ENCODE measurements around the gene ROBO1.

Gene ROBO1

GRCh38 chr3:79012530-79012913 is 755.3 kb downstream of the ROBO1 start:
- DNase-seq (ENCODE audit: low read depth) = no peak

GRCh38 chr3:79011821-79012529 is 755.8 kb downstream of the ROBO1 start:
- no peak for DNase-seq (ENCODE audit: low read depth)

DNA sequence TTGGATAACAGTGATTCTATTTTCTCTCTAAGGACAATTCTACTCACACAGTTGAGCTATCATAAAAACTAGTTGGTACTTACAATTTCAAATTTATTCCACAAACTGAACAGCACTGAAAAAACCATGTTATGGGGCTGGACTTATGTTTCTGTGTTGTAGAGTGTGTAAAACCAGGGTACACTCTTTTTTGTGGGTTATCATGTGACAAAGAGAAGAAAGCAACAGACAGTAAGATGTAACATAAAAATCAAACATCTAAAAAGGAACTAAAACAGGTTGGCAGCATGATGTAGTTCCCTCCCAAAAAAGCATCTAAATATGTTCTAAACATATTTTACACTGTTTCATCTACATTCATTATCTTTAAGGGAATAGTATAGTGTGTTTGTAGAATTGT is 757.9 kb downstream of the ROBO1 start:
- DNase-seq (ENCODE audit: low read depth) = no peak

GRCh38 chr3:79006077-79006476 is 761.7 kb downstream of the ROBO1 start:
- DNase-seq (ENCODE audit: low read depth) = no peak

DNA sequence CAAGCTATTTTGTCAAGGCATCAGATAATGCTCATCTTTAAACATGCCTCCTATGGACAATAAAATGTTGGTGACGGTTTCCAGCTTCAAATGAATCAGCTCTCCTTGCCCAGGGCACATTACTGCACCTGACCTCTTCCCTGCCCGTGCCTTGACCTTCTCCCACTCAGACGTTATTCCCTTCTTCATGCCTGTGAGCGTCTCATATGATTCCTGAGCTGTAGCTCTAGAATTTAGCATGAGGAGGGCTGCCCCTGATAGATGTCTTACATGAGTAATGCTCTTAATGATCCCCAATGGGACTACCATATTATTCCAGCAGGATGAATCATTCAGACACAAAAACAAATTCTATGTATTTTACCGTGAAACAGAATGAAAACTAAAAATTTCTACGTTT is 762.7 kb downstream of the ROBO1 start:
- DNase-seq (ENCODE audit: low read depth) = no peak

DNA sequence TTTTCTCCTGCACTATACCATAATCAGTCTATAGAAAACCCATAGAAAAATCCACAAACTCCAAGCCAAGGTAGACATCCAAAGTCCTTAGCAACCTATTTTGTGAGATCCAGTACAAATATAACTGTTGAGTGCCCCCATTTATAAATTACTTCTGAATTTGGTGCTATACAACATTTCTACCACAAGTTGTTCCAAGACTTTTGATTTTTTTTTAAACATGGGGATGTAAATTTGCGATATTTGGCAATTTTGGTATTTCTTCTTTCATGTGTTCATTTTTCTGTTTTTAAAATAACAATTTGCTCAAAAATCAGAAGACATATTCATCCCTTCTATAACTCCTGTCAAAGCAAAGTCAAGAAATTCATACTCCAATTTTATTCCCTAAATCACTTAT is 763.8 kb downstream of the ROBO1 start:
- DNase-seq (ENCODE audit: low read depth) = no peak

DNA sequence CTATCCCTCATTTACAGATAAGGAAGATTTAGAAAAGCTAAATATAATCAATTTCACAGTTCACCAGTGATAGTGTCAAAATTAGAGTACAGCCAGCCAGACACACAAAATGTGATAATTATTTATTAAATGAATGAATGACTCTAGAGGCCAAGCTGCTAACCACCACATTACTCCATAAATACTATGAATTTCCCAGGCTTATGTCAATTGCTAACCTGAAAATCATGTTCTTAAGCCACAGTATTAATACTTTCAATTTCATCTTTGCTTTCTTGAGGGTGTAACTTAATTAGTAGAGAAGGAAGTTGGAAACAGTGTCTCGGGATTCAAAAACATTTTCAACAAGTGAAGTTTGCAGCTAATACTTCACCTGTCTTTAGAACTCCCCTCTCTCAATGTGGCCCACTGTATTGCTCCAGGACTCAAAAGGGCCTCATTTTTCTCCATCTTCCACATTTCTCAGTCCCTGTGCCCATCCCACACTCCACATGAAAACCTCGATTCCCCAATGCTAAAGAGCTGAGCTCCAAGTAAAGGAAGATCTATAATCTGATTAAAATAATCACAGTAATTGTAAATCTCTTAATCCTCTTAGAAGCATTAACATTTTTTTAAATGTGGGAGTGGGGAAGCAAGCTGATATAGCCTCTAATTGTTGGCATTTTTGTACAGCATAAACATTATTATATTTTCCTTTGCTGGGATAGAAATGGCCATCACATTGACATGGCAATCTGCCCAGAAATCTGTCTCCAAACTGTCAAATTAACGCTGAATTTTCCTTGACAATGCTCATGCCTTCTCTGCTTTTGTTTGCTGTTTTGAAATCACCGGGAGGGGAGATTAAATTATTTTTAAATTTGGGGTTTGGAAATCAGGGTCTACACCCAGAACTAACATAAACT is 765.1 kb downstream of the ROBO1 start:
- DNase-seq (ENCODE audit: low read depth) = no peak

- DNase-seq (ENCODE audit: low read depth) = no peak
Observed at GRCh38 chr3:79001255-79001654, 766.5 kb downstream of the ROBO1 start.

DNA sequence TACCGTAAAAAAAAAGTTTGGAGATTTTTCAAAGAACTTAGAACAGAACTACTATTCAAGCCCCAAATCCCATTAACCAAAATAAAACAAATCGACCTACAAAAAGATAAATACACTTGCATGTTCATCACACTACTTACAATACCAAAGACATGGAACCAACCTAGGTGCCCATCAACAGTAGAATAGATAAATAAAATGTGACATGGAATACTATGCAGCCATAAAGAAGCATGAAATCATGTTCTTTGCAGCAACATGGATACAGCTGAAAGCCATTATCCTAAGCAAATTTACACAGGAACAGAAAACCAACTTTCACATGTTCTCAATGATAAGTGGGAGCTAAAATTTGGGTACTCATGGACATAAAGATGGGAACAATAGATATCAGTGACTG is 768.7 kb downstream of the ROBO1 start:
- DNase-seq (ENCODE audit: low read depth) = no peak

DNA sequence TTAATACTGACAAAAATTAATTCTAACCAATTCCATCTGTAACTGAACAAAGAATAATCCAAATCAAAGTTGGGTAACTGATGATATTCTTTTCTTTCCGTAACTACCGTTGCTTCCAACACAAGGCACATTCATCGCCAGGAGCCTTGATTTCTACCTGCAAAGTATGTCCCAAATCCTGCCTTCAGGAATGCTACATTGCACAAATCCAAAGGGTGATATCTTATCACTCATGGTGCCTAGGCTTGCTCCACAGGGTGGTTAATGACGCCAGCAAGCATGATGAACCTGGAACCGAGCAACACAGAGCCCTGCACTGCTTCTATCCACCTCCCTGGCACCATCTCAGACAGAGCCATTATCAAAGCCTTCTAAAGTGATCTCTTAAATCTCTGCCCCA is 772.7 kb downstream of the ROBO1 start:
- DNase-seq (ENCODE audit: low read depth) = no peak

DNA sequence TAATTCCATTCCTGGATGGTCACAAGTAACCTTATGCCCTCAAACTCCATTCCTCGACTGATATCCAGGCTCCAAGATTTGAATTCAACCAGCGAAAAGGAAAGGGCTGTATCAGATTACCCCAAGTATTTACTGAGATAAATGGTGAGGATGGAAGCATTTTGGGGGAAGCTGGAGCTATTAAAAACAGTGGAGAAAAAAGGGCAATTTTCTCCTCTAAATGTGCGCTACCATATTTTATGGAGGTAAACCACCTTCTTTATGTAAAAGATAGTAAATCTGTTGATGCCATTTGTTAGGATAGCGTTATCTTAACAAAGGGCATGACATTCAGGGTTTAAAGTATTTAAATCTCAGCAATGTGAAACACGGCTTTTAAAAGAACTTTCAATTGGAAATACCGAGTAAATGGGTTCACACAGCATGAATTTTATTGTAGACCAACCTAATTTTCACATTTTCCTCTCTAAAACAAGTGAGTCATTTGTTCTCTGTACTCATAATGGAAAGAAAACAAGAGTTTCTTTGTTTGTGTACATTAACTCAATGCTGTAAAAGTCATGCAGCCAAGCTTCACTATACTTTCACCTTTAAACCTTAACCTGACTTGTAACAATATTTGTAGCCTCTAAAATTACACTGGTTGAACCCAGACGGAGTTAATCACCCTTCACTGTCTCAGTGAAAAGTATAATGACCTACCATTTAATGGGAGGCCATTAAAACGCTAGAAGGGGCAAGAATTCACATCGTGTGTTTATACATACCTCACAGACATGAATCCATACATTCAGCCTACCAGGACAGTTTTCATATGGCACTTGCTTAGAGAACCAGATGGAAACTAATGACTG is 773.4 kb downstream of the ROBO1 start:
- DNase-seq (ENCODE audit: low read depth) = no peak

- DNase-seq (ENCODE audit: low read depth) = no peak
Observed at GRCh38 chr3:78993375-78993774, 774.4 kb downstream of the ROBO1 start.

DNA sequence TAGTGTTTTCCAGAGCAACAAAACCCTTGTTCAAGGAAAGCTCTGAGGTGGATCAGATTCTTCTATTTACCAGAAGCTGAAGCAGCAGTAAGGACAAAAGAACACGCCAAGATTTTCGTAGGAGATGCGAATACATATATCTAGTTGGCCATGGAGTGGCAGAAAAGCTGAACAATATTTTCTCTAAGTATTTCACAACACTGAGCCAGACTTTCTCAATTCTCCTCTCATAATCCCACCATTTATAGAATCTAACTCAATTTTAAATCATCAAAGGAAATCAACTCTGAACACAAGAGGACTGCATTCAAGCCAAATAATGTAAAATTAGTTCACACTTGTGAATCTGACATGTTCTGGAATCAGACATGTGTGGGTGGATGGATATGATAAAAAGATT is 775.0 kb downstream of the ROBO1 start:
- no peak for DNase-seq (ENCODE audit: low read depth)

DNA sequence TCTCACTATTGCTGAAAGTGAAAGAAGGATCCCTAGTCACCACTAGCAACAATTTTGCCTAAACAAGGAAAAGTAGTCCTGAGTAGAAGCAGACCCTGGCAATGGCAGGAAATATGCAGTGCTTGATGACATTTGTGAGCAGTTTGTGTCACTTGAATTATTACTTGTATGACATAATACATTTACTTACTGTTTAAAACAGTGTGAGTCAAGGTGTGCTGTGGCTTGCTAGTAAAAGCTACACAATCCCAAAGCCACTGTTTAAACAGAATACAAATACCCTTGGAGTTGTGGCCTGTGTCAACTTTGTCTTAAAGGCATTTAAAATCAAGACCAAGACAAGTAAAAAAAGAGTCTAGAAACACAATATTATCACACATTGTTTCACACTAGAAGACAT is 775.4 kb downstream of the ROBO1 start:
- DNase-seq (ENCODE audit: low read depth) = no peak

GRCh38 chr3:78991656-78992055 is 776.1 kb downstream of the ROBO1 start:
- no peak for DNase-seq (ENCODE audit: low read depth)

DNA sequence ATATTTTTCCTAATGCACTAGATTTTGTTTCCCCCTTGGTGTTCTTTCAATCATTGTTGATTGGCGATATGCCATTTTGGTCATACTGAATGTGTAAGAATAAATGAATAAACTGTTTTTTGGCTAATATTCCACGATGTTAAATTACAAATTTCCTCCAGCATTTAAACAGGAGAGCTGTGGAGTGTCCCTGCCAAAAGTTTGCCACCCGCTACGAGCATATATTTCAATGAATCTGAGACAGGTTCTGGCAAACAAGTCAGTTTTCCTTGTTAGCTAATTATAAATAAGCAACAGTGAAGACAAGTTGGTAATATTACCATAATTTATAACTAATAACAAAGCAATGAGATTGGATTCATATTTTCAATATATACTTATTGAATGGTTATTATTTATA is 777.6 kb downstream of the ROBO1 start:
- no peak for DNase-seq (ENCODE audit: low read depth)

DNA sequence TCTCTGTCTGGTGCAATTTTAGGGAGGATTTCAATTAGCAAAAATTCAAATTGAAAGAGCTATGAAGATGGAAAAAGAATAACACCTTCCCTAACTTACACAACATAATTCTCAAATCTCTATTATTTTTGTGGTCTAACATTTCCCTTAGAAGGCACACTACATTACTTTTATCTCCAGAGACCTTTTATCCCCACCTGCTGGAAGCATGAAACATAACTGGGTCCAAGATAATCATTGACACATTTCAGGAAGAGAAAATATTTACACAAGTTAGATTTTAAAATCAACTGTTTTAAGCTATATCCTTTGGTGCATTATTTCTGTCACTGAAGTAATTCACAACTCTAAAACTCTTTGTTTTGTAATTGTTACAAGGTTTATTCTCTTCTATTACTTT is 779.5 kb downstream of the ROBO1 start:
- DNase-seq (ENCODE audit: low read depth) = no peak

DNA sequence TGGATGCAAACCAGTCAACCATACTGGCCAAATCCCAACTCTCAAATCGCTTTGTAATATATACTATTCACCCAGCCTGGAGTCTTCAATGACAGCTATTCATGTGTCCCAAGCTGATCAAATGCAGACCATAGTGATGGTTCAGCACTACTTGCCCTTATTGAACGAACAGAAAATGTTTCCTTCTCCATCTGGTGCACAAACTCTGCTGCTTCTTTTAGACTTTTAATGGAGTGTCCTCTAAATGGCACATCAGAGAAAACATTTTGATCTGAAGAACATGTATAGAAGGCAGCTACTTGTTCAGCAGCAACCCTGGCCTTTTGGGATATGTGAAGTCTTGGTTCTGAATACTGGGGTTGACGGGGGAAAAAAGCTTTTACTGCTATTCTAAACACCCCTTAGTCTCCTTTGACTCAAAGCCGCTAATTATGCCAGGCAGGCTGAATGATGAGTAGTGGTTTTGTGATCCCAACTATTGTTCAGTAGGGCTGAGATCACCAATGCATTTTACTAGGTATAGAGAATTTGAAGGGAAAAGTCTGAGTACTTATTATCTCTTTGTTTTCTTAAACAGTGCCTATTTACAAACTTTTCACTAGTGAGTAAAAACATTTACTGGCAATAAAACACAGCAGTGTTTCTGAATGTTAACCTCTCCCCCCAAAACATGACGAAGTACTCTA is 781.2 kb downstream of the ROBO1 start:
- no peak for DNase-seq (ENCODE audit: low read depth)

- no peak for DNase-seq (ENCODE audit: low read depth)
Observed at GRCh38 chr3:78985981-78986380, 781.8 kb downstream of the ROBO1 start.

DNA sequence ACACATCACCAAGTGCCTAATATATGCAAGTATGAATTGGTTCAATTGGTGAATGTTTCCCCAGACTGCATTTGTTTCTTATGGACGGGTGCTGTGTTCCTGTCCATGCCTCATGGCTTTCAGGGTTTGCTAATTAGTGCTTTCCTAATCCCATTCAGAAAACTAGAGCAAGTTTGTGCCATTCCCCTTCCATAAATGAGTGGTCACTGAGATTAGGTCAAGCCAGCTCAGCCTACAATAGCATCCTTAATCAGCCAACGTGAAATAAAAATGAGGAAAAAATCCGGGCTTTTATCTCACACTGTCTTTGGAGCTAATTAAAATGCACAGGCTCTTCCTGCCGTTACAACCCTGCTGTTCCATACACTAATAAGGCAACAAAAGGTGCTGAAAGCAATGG is 788.8 kb downstream of the ROBO1 start:
- no peak for DNase-seq (ENCODE audit: low read depth)

- no peak for DNase-seq (ENCODE audit: low read depth)
Observed at GRCh38 chr3:78978037-78978436, 789.8 kb downstream of the ROBO1 start.

DNA sequence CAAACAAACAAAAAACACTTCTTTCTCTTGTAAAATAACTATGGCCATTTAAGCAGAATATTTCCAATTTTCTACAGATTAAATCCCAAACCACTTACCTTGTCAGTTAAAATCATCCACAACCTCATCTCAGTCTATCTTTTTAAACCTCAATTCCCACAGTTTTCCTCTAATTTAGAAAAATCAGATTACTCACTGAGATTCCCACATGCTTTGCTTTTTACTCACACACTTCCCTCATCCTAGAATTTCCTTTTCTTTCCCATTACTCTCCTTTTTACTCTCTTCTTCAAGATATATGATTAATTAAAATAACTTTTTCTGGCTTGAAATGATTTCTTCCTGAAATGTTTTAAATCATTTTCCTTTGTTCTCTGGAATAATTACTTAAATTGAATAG is 790.7 kb downstream of the ROBO1 start:
- no peak for DNase-seq (ENCODE audit: low read depth)
